ENCODE results near the gene GMPR. TPM values are rescaled to one million over a fixed set of nuclear protein-coding genes. Genes with fewer than 3 reads are reported as not detected.

GMPR gene
- polyA plus RNA-seq, 1 donor (not counting 4 experiments of a cell fraction or from before 2014, with no cell fraction given): 0.50 TPM

DNA sequence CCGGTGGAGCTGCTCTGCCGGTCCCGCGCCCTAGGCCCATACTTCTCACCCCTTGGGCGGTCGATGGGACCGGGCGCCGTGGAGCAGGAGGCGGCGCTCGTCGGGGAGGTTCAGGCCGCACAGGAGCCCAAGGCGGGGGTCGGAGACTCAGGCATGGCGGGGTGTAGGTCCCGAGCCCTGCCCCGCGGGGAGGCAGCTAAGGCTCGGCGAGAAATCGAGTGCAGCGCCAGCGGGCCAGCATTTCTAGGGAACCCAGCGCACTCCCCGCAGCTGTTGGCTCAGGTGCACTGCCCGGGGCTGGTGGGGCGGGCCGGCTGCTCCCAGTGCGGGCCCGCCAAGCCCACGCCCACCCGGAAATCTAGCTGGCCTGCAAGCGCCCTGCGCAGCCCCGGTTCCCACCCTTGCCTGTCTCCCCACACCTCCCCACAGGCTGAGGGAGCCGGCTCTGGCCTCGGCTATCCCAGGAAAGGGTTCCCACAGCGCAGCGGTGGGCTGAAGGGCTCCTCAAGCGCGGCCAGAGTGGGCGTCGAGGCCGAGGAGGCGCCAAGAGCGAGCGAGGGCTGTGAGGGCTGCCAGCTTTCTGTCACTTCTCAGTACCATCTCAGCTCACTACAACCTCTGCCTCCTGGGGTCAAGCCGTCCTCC lies 40.2 kb upstream of the GMPR start:
- no peaks in the 10 kb centered on the region for H3K4me1 ChIP-seq (ENCODE audit: control insufficient read depth, extremely low read depth, insufficient read depth, low read length)
- H3K9me3 ChIP-seq (ENCODE audit: control insufficient read depth, low read depth, low read length): no peaks in the 10 kb centered on the region
- DNase-seq (ENCODE audit: low read depth, low spot score): no peak
- FAIRE-seq: no peak
- H3K27me3 ChIP-seq (ENCODE audit: control insufficient read depth, extremely low read depth, insufficient read depth, low read length): peaks cover 3% of the 10 kb centered on the region
- H3K9ac ChIP-seq (ENCODE audit: control insufficient read depth, extremely low read depth, insufficient read depth, low read length): no peak overlapping the region
- H3K79me2 ChIP-seq (ENCODE audit: control insufficient read depth, insufficient read depth, low read length): no peaks in the 10 kb centered on the region
- no peak overlapping the region for H2AFZ ChIP-seq (ENCODE audit: control insufficient read depth, low read length)
- dilution Hi-C loops (cut with MboI; ENCODE audit: extremely low pct_ligation_motif_present, low sequenced_read_pairs): loop anchor here (25.0 kb wide), 1 partner anchor 511 kb away; no protein-coding TSS in a partner anchor
- H3K27ac ChIP-seq (ENCODE audit: control insufficient read depth, insufficient read depth, low read length): no peak overlapping the region
- no peak overlapping the region for H3K4me3 ChIP-seq (ENCODE audit: control insufficient read depth in 2 of 3, extremely low read depth in 1 of 3, insufficient read depth in 2 of 3, low read depth in 1 of 3, low read length in 3 of 3)
- no peaks in the 10 kb centered on the region for H4K20me1 ChIP-seq (ENCODE audit: control insufficient read depth, extremely low read depth, insufficient read depth, low read length)
- no peaks in the 10 kb centered on the region for H3K9me1 ChIP-seq (ENCODE audit: control insufficient read depth, extremely low read depth, insufficient read depth, low read length)
- TF ChIP-seq, protein P1, sequence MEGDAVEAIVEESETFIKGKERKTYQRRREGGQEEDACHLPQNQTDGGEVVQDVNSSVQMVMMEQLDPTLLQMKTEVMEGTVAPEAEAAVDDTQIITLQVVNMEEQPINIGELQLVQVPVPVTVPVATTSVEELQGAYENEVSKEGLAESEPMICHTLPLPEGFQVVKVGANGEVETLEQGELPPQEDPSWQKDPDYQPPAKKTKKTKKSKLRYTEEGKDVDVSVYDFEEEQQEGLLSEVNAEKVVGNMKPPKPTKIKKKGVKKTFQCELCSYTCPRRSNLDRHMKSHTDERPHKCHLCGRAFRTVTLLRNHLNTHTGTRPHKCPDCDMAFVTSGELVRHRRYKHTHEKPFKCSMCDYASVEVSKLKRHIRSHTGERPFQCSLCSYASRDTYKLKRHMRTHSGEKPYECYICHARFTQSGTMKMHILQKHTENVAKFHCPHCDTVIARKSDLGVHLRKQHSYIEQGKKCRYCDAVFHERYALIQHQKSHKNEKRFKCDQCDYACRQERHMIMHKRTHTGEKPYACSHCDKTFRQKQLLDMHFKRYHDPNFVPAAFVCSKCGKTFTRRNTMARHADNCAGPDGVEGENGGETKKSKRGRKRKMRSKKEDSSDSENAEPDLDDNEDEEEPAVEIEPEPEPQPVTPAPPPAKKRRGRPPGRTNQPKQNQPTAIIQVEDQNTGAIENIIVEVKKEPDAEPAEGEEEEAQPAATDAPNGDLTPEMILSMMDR (optimal IDR thresholded peaks at IDR 0.05 in 1 of 3, IDR thresholded peaks at IDR 0.05 in 1 of 3, conservative IDR thresholded peaks at IDR 0.05 in 1 of 3; ENCODE audit: extremely low read depth in 1 of 3, insufficient read depth in 2 of 3, low read length in 3 of 3): no peak
- TF ChIP-seq EZH2 (IDR thresholded peaks at IDR 0.05; ENCODE audit: low read length): no peak
- no peak overlapping the region for H3K4me2 ChIP-seq (ENCODE audit: control insufficient read depth, extremely low read depth, insufficient read depth, low read depth, low read length)
- no peaks in the 10 kb centered on the region for H3K36me3 ChIP-seq (ENCODE audit: control insufficient read depth in 2 of 2, extremely low read depth in 1 of 2, insufficient read depth in 2 of 2, low read length in 2 of 2)

DNA sequence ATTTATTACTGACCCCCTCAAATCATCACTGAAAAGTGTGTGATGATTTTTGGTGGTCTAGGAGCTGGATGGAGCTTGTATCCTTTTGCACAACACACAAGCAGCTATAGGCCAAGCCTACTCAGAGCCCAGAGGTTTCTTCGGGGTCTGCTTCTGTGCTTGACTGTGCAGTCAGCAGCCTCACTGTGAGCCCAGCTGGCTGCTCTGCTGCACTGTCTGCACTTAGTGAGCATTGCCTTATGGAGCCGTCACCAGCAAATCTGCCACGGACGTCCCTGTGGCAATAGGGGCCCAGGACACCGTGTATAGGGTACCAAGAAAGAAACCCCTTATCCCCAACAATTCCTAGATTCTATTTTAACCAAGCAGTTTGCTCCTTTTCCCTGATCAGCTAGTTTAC lies 38.6 kb upstream of the GMPR start:
- FAIRE-seq: no peak
- no peak overlapping the region for H3K27ac ChIP-seq (ENCODE audit: control insufficient read depth, insufficient read depth, low read length)
- no peak overlapping the region for H3K4me2 ChIP-seq (ENCODE audit: control insufficient read depth, extremely low read depth, insufficient read depth, low read depth, low read length)
- DNase-seq (ENCODE audit: low read depth, low spot score): no peak
- dilution Hi-C loops (cut with MboI; ENCODE audit: extremely low pct_ligation_motif_present, low sequenced_read_pairs): loop anchor here (25.0 kb wide), 1 partner anchor 513 kb away; no protein-coding TSS in a partner anchor
- H2AFZ ChIP-seq (ENCODE audit: control insufficient read depth, low read length): no peak overlapping the region
- no peak overlapping the region for H3K9ac ChIP-seq (ENCODE audit: control insufficient read depth, extremely low read depth, insufficient read depth, low read length)
- no peaks in the 10 kb centered on the region for H4K20me1 ChIP-seq (ENCODE audit: control insufficient read depth, extremely low read depth, insufficient read depth, low read length)
- no peaks in the 10 kb centered on the region for H3K4me1 ChIP-seq (ENCODE audit: control insufficient read depth, extremely low read depth, insufficient read depth, low read length)
- H3K36me3 ChIP-seq (ENCODE audit: control insufficient read depth in 2 of 2, extremely low read depth in 1 of 2, insufficient read depth in 2 of 2, low read length in 2 of 2): no peaks in the 10 kb centered on the region
- no peak overlapping the region for H3K4me3 ChIP-seq (ENCODE audit: control insufficient read depth in 2 of 3, extremely low read depth in 1 of 3, insufficient read depth in 2 of 3, low read depth in 1 of 3, low read length in 3 of 3)
- H3K79me2 ChIP-seq (ENCODE audit: control insufficient read depth, insufficient read depth, low read length): no peaks in the 10 kb centered on the region
- H3K27me3 ChIP-seq (ENCODE audit: control insufficient read depth, extremely low read depth, insufficient read depth, low read length): peaks cover 3% of the 10 kb centered on the region
- H3K9me1 ChIP-seq (ENCODE audit: control insufficient read depth, extremely low read depth, insufficient read depth, low read length): no peaks in the 10 kb centered on the region
- no peaks in the 10 kb centered on the region for H3K9me3 ChIP-seq (ENCODE audit: control insufficient read depth, low read depth, low read length)
- no peak for TF ChIP-seq EZH2 (IDR thresholded peaks at IDR 0.05; ENCODE audit: low read length)
- TF ChIP-seq, protein P1 (optimal IDR thresholded peaks at IDR 0.05 in 1 of 3, IDR thresholded peaks at IDR 0.05 in 1 of 3, conservative IDR thresholded peaks at IDR 0.05 in 1 of 3; ENCODE audit: extremely low read depth in 1 of 3, insufficient read depth in 2 of 3, low read length in 3 of 3): no peak

Data from keratinocyte (primary cell).